HepG2 (cell line): Measurements from ENCODE around the gene GSK3B.

Experiments used
- CTCF ChIP-seq: sonication (generic); formaldehyde crosslinking; IDR thresholded peaks from 2 replicates; pipeline ENCODE4 v1.5.0; 2020; ENCODE audit warnings: mild to moderate bottlenecking, missing genetic modification reagents, moderate library complexity
- JUND ChIP-seq: sonication (generic); formaldehyde crosslinking; IDR thresholded peaks from 2 replicates; pipeline ENCODE4 v1.8.0; 2022; ENCODE audit warnings: mild to moderate bottlenecking, missing genetic modification reagents
- POLR2A ChIP-seq, 2 experiments: IDR thresholded peaks; 2 replicates each; pipeline ENCODE4 v1.6.1; 2011; ENCODE audit warnings: low read depth in 2 of 2, low read length in 2 of 2, mild to moderate bottlenecking in 1 of 2, moderate library complexity in 1 of 2; ENCODE audit not compliant: insufficient read depth in 1 of 2
- POLR2AphosphoS5 ChIP-seq: IDR thresholded peaks from 2 replicates; pipeline ENCODE4 v1.6.1; 2012; ENCODE audit warnings: low read depth, low read length
- TCF7 ChIP-seq: sonication (generic); IDR thresholded peaks from 2 replicates; pipeline ENCODE4 v1.6.1; 2016; ENCODE audit warnings: antibody characterized with exemption, low read depth
- TP53 ChIP-seq: sonication (generic); formaldehyde crosslinking; conservative IDR thresholded peaks from 2 replicates; pipeline ENCODE4 v1.4.0; 2020; ENCODE audit warnings: missing genetic modification reagents
- YY1 ChIP-seq: IDR thresholded peaks from 2 replicates; pipeline ENCODE4 v1.6.1; 2011; ENCODE audit warnings: low read length, low read depth, moderate library complexity, mild to moderate bottlenecking; ENCODE audit not compliant: insufficient read depth, insufficient replicate concordance
- ZBTB49 ChIP-seq: sonication (generic); formaldehyde crosslinking; IDR thresholded peaks from 2 replicates; pipeline ENCODE4 v1.4.0; 2020; ENCODE audit warnings: missing genetic modification reagents, borderline replicate concordance
- TF ChIP-seq, protein P1 (sequence below): sonication (generic); formaldehyde crosslinking; IDR thresholded peaks from 2 replicates; pipeline ENCODE4 v1.4.0; 2020; ENCODE audit warnings: mild to moderate bottlenecking, missing genetic modification reagents

GRCh38 chr3:119894195-119894594 is 200.1 kb downstream of the GSK3B start:
- TF ChIP-seq YY1 = no peak
- no peak for TF ChIP-seq POLR2AphosphoS5
- TF ChIP-seq TP53 = no peak
- no peak for TF ChIP-seq POLR2A (IDR thresholded peaks at IDR 0.05; ENCODE audit: insufficient read depth in 1 of 2, low read depth in 2 of 2, low read length in 2 of 2)
- TF ChIP-seq, protein P1, sequence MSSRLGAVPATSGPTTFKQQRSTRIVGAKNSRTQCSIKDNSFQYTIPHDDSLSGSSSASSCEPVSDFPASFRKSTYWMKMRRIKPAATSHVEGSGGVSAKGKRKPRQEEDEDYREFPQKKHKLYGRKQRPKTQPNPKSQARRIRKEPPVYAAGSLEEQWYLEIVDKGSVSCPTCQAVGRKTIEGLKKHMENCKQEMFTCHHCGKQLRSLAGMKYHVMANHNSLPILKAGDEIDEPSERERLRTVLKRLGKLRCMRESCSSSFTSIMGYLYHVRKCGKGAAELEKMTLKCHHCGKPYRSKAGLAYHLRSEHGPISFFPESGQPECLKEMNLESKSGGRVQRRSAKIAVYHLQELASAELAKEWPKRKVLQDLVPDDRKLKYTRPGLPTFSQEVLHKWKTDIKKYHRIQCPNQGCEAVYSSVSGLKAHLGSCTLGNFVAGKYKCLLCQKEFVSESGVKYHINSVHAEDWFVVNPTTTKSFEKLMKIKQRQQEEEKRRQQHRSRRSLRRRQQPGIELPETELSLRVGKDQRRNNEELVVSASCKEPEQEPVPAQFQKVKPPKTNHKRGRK = no peak
- no peak for TF ChIP-seq ZBTB49
- TF ChIP-seq JUND = no peak
- TF ChIP-seq CTCF (CRISPR knock-in tag) = no peak
- no peak for TF ChIP-seq TCF7
